HepG2 (cell line): ENCODE measurements around the gene MFAP4. TPM values are rescaled to one million over a fixed set of nuclear protein-coding genes. Genes with fewer than 3 reads are reported as not detected.
A peak's percentile ranks its signal among the peaks of the same experiment; 100 is the strongest.

Experiments used
- ATAC-seq: fragments of 200-7000 bp; cut with Tn5 transposase; 3 replicates; pipeline ENCODE4 v1.9.1; 2020; ENCODE audit warnings: mild to moderate bottlenecking, moderate library complexity
- BruUV-seq: library from RNA; stranded (reverse); fragments of 400-500 nt; replicated peaks from 2 replicates; lab custom pipeline; 2021; lab: Mats Ljungman, UMichigan
- CTCF ChIA-PET: fragments of 300-600 bp; formaldehyde crosslinking; extraction: SDS; loops from one replicate; lab custom pipeline; 2021; ENCODE audit warnings: low total read pairs, inconsistent platforms, low intra/inter-chr PET ratio; lab: Yijun Ruan, JAX
- POLR2A ChIA-PET: fragments of 350-600 bp; sonication (Branson Sonifier 250); formaldehyde crosslinking; loops from one replicate; lab custom pipeline; 2020; ENCODE audit warnings: antibody characterized with exemption, inconsistent platforms; lab: Yijun Ruan, JAX
- DNase-seq: peaks from one replicate; pipeline ENCODE4 v3.0.0-alpha.2; 2015; ENCODE audit warnings: low spot score
- FAIRE-seq: peaks from 3 replicates; lab custom pipeline; 2011; peaks lifted over from hg19 to GRCh38; lab: Jason Lieb, UNC
- H2AFZ ChIP-seq: one replicate; pipeline ENCODE4 v1.6.1; 2011; ENCODE audit warnings: low read length, inconsistent platforms
- H3K27ac ChIP-seq: fragments of 300-600 bp; 3 replicates; pipeline ENCODE4 v1.8.0; 2011; ENCODE audit warnings: mixed run types, mild to moderate bottlenecking, mixed read lengths, low read length, inconsistent platforms; ENCODE audit not compliant: insufficient read depth; ENCODE audit errors: extremely low read length
- H3K27me3 ChIP-seq, 2 experiments: fragments of 200-600 bp in 1 of 2; 2 replicates in 1 of 2; 3 replicates in 1 of 2; pipeline versions ENCODE4 v1.6.0 to v1.8.0; 2011; ENCODE audit warnings: low read length in 2 of 2, mild to moderate bottlenecking in 2 of 2, moderate library complexity in 2 of 2, inconsistent platforms in 1 of 2; ENCODE audit not compliant: insufficient read depth in 2 of 2, control insufficient read depth in 1 of 2
- H3K36me3 ChIP-seq, 2 experiments: fragments of 200-600 bp in 1 of 2; replicated peaks in 1 of 2; 2 replicates in 1 of 2; 3 replicates in 1 of 2; pipeline versions ENCODE4 v1.5.1 to v1.8.0; 2011; ENCODE audit warnings: low read length in 2 of 2, inconsistent platforms in 1 of 2; ENCODE audit not compliant: insufficient read depth in 2 of 2, control insufficient read depth in 1 of 2
- H3K4me1 ChIP-seq: 2 replicates; pipeline ENCODE4 v1.5.1; 2012; ENCODE audit warnings: low read length, inconsistent platforms; ENCODE audit not compliant: insufficient read depth
- H3K4me2 ChIP-seq: 2 replicates; pipeline ENCODE4 v1.6.0; 2011; ENCODE audit warnings: low read depth, low read length, inconsistent platforms
- H3K4me3 ChIP-seq, 3 experiments: fragments of 200-600 bp in 1 of 3; sonication (generic), shearing (Covaris generic) in 1 of 3; replicated peaks in 1 of 3; 2 replicates each; pipeline ENCODE4 v1.5.1; 2011 to 2016; ENCODE audit warnings: low read length in 3 of 3, inconsistent platforms in 2 of 3, low read depth in 2 of 3, mild to moderate bottlenecking in 2 of 3, control low read depth in 1 of 3, mixed read lengths in 1 of 3; ENCODE audit not compliant: insufficient read depth in 1 of 3
- H3K79me2 ChIP-seq: one replicate; pipeline ENCODE4 v1.6.1; 2011; ENCODE audit warnings: low read length, inconsistent platforms; ENCODE audit not compliant: insufficient read depth
- H3K9ac ChIP-seq: 2 replicates; pipeline ENCODE4 v1.6.0; 2011; ENCODE audit warnings: mild to moderate bottlenecking, low read depth, low read length, inconsistent platforms; ENCODE audit not compliant: insufficient read depth
- H3K9me3 ChIP-seq: 2 replicates; pipeline ENCODE4 v1.5.1; 2012; ENCODE audit warnings: mild to moderate bottlenecking, low read length
- H4K20me1 ChIP-seq: 2 replicates; pipeline ENCODE4 v1.6.0; 2011; ENCODE audit warnings: inconsistent platforms, mild to moderate bottlenecking, low read length, moderate library complexity; ENCODE audit not compliant: insufficient read depth
- CC2D1A ChIP-seq: sonication (generic); formaldehyde crosslinking; IDR thresholded peaks from 2 replicates; pipeline ENCODE4 v1.8.1; 2023; ENCODE audit warnings: mild to moderate bottlenecking, missing genetic modification reagents
- MBNL3 ChIP-seq: fragments of 250-450 bp; sonication (Bioruptor Pico); conservative IDR thresholded peaks from 2 replicates; pipeline ENCODE4 v1.8.0; 2022; ENCODE audit warnings: mild to moderate bottlenecking, inconsistent platforms
- NFIC ChIP-seq: IDR thresholded peaks from 2 replicates; pipeline ENCODE4 v1.6.1; 2012; ENCODE audit warnings: mild to moderate bottlenecking, low read length, inconsistent platforms
- POLR2A ChIP-seq, 2 experiments: IDR thresholded peaks; 2 replicates each; pipeline ENCODE4 v1.6.1; 2011; ENCODE audit warnings: low read depth in 2 of 2, low read length in 2 of 2, mild to moderate bottlenecking in 1 of 2, moderate library complexity in 1 of 2; ENCODE audit not compliant: insufficient read depth in 1 of 2
- RFX1 ChIP-seq: fragments of 450-650 bp; IDR thresholded peaks from 2 replicates; pipeline ENCODE4 v1.6.1; 2017
- SIX4 ChIP-seq: sonication (generic); formaldehyde crosslinking; IDR thresholded peaks from 2 replicates; pipeline ENCODE4 v1.4.0; 2020; ENCODE audit warnings: missing genetic modification reagents
- ZC3H13 ChIP-seq: sonication (generic); formaldehyde crosslinking; IDR thresholded peaks from 2 replicates; pipeline ENCODE4 v1.8.1; 2023; ENCODE audit warnings: mild to moderate bottlenecking, missing genetic modification reagents, moderate library complexity
- ZNF510 ChIP-seq: sonication (generic); formaldehyde crosslinking; IDR thresholded peaks from 2 replicates; pipeline ENCODE4 v1.4.0; 2020; ENCODE audit warnings: low read depth, mild to moderate bottlenecking, missing genetic modification reagents
- WGBS: methylation state at CpG from one replicate; pipeline ENCODE4 v1.1.6; 2017; ENCODE audit warnings: low lambda C conversion rate; 5-methylcytosine and 5-hydroxymethylcytosine counted together
- in situ Hi-C: cut with HindIII; loops from 2 replicates; pipeline ENCODE4 v1.10.0; 2017; ENCODE audit warnings: low pct_unique_long_range_greater_than_20kb; ENCODE audit not compliant: extremely low pct_ligation_motif_present
- intact Hi-C: fragments of 100-400 bp; cut with micrococcal nuclease; formaldehyde crosslinking; loops from one replicate; pipeline ENCODE4 v1.10.0; 2022; ENCODE audit not compliant: unreplicated experiment
- polyA plus RNA-seq, 8 experiments: library from polyadenylated mRNA; depleted of rRNA in 3 of 8; stranded (reverse) in 7 of 8; unstranded in 1 of 8; fragments of >200 nt; fragmentation: Illumina TruSeq in 4 of 8; extraction: Trizol in 4 of 8; gene quantifications; 2 replicates each; pipeline versions ENCODE4 v1.2.1 to v1.2.3, GENCODE V29; 2011 to 2016; ENCODE audit warnings: low read depth in 4 of 8, missing spikeins in 1 of 8, mixed read lengths in 1 of 8; ENCODE audit not compliant: insufficient read depth in 1 of 8
- total RNA-seq, 5 experiments: library from RNA; depleted of rRNA; stranded (reverse); fragments of >200 nt; fragmentation: Illumina TruSeq; extraction: Trizol; gene quantifications; 2 replicates each; pipeline ENCODE4 v1.2.3, GENCODE V29; 2016; ENCODE audit warnings: low read depth in 1 of 5
- TF ChIP-seq, protein P1 (sequence below): sonication (generic); formaldehyde crosslinking; IDR thresholded peaks from 2 replicates; pipeline ENCODE4 v1.5.1; 2020; ENCODE audit warnings: mild to moderate bottlenecking, missing genetic modification reagents, moderate library complexity
- TF ChIP-seq, protein P2 (sequence below): IDR thresholded peaks from 2 replicates; pipeline ENCODE4 v1.6.1; 2016; ENCODE audit warnings: low read depth, control low read depth
- TF ChIP-seq, protein P3 (sequence below): IDR thresholded peaks from 2 replicates; pipeline ENCODE4 v1.4.0; 2020; ENCODE audit warnings: mild to moderate bottlenecking, missing genetic modification reagents

The MFAP4 gene
- total and polyA plus RNA-seq, 2 of the 13 experiments (the other 11 are each of a cell fraction or from before 2014, with no cell fraction given) = 0.08 TPM; not detected in 1

DNA sequence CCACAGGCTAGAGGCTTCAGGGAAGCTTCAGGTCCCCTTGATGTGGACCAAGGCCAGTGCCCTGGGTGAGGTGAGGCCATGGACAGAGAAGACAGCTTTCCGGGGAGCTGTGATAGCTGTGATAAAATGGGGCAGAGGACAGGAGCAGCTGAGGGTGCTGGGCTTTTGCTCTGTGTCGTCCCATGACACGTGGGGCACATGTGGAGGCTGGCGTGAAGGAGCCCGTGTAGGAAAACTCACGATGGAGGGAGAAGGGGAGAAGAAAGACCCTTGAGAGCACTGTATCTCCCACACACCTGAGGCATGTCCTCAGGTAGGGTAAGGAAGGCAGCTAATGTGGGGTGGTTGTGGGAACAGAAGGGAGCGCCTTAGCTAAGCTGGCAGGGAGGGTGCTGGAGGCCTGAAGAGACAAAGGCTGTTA, 45.8 kb downstream of the MFAP4 start:
- 88% methylated on average over 7 of the region's 7 CpGs for WGBS
- Histone ChIP-seq H3K4me3 (no peak overlapping the region), H3K9ac (no peak overlapping the region), H2AFZ (no peak overlapping the region), H3K9me3 (no peaks in the 10 kb centered on the region), H3K4me2 (no peak overlapping the region), H3K79me2 (no peaks in the 10 kb centered on the region), H3K27me3 (no peaks in the 10 kb centered on the region), H3K4me1 (peaks cover 57% of the 10 kb centered on the region), H3K27ac (no peak overlapping the region), H3K36me3 (no peaks in the 10 kb centered on the region), H4K20me1 (no peaks in the 10 kb centered on the region)
- in situ Hi-C loops (no loop called here), intact Hi-C loops (no loop called here)
- BruUV-seq = no TSS peak
- TF ChIP-seq NFIC (no peak), SIX4 (CRISPR knock-in tag) (no peak), POLR2A (IDR thresholded peaks at IDR 0.05; ENCODE audit: insufficient read depth in 1 of 2, low read depth in 2 of 2, low read length in 2 of 2) (0 out of 4 replicates have a peak, but pooled peaks of 1 of the 2 experiments have one; percentile 20)
- TF ChIP-seq, protein P1, sequence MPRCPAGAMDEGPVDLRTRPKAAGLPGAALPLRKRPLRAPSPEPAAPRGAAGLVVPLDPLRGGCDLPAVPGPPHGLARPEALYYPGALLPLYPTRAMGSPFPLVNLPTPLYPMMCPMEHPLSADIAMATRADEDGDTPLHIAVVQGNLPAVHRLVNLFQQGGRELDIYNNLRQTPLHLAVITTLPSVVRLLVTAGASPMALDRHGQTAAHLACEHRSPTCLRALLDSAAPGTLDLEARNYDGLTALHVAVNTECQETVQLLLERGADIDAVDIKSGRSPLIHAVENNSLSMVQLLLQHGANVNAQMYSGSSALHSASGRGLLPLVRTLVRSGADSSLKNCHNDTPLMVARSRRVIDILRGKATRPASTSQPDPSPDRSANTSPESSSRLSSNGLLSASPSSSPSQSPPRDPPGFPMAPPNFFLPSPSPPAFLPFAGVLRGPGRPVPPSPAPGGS (CRISPR knock-in tag) = no peak
- ChIA-PET CTCF (no interaction called here), POLR2A (no interaction called here)
- FAIRE-seq (no peak), ATAC-seq (no peak), DNase-seq (no peak)

DNA sequence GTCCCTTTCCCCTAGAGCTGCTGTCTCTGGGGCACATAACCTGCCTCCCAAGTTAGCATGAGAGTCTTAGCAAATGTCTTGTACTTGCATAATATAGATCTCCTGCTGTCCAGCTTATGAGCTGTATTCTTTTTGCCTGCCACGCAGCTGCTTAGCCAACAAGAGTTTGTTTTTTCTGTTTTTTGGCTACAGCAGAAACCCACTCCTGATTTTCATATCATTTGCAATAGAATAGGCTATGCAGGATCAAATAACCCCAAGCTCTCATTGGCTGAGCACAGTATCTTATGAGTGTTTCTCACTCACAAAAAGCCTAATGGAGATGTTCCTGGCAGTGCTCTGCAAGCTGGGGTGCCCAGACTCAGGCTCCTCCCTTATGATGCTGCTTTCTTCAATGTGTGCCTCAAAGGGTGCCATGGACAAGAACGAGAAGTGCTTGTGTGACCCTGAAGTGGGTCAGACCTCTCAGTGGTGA, 47.6 kb downstream of the MFAP4 start:
- in situ Hi-C loops (no loop called here), intact Hi-C loops (no loop called here)
- H3K4me3 ChIP-seq = no peak overlapping the region
- CTCF ChIA-PET = no interaction called here
- H3K79me2 ChIP-seq = no peaks in the 10 kb centered on the region
- no peak overlapping the region for H2AFZ ChIP-seq
- H3K36me3 ChIP-seq = no peaks in the 10 kb centered on the region
- H4K20me1 ChIP-seq = no peaks in the 10 kb centered on the region
- no peaks in the 10 kb centered on the region for H3K27me3 ChIP-seq
- no peak overlapping the region for H3K9ac ChIP-seq
- DNase-seq = no peak
- ATAC-seq = no peak
- POLR2A ChIA-PET = interaction anchor here (1.9 to 2.9 kb wide), 4 partner anchors 7 to 29 kb away, joined by 8 to 42 read pairs (median 19); partner anchors contain the start of gene B9D1
- 95% methylated on average over 2 of the region's 2 CpGs for WGBS
- no peak for FAIRE-seq
- BruUV-seq = no TSS peak
- no peaks in the 10 kb centered on the region for H3K9me3 ChIP-seq
- H3K4me1 ChIP-seq = peaks cover 41% of the 10 kb centered on the region
- no peak overlapping the region for H3K4me2 ChIP-seq
- H3K27ac ChIP-seq = peak overlapping the region; percentile 94
- TF ChIP-seq ZC3H13 (CRISPR knock-in tag) (no peak), CC2D1A (CRISPR knock-in tag) (no peak), RFX1 (no peak), MBNL3 (CRISPR knock-in tag) (no peak), ZNF510 (CRISPR knock-in tag) (no peak)
- TF ChIP-seq, protein P2, sequence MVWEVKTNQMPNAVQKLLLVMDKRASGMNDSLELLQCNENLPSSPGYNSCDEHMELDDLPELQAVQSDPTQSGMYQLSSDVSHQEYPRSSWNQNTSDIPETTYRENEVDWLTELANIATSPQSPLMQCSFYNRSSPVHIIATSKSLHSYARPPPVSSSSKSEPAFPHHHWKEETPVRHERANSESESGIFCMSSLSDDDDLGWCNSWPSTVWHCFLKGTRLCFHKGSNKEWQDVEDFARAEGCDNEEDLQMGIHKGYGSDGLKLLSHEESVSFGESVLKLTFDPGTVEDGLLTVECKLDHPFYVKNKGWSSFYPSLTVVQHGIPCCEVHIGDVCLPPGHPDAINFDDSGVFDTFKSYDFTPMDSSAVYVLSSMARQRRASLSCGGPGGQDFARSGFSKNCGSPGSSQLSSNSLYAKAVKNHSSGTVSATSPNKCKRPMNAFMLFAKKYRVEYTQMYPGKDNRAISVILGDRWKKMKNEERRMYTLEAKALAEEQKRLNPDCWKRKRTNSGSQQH (CRISPR knock-in tag) = no peak
- TF ChIP-seq, protein P3, sequence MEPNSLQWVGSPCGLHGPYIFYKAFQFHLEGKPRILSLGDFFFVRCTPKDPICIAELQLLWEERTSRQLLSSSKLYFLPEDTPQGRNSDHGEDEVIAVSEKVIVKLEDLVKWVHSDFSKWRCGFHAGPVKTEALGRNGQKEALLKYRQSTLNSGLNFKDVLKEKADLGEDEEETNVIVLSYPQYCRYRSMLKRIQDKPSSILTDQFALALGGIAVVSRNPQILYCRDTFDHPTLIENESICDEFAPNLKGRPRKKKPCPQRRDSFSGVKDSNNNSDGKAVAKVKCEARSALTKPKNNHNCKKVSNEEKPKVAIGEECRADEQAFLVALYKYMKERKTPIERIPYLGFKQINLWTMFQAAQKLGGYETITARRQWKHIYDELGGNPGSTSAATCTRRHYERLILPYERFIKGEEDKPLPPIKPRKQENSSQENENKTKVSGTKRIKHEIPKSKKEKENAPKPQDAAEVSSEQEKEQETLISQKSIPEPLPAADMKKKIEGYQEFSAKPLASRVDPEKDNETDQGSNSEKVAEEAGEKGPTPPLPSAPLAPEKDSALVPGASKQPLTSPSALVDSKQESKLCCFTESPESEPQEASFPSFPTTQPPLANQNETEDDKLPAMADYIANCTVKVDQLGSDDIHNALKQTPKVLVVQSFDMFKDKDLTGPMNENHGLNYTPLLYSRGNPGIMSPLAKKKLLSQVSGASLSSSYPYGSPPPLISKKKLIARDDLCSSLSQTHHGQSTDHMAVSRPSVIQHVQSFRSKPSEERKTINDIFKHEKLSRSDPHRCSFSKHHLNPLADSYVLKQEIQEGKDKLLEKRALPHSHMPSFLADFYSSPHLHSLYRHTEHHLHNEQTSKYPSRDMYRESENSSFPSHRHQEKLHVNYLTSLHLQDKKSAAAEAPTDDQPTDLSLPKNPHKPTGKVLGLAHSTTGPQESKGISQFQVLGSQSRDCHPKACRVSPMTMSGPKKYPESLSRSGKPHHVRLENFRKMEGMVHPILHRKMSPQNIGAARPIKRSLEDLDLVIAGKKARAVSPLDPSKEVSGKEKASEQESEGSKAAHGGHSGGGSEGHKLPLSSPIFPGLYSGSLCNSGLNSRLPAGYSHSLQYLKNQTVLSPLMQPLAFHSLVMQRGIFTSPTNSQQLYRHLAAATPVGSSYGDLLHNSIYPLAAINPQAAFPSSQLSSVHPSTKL (CRISPR knock-in tag) = no peak
